ENCODE results near the gene ZGLP1.
"Not testable (repeated sequence)": the region's sequence is repeated elsewhere in the genome, so short reads cannot be mapped to it uniquely, and the experiment has no call there.

ZGLP1 gene

DNA sequence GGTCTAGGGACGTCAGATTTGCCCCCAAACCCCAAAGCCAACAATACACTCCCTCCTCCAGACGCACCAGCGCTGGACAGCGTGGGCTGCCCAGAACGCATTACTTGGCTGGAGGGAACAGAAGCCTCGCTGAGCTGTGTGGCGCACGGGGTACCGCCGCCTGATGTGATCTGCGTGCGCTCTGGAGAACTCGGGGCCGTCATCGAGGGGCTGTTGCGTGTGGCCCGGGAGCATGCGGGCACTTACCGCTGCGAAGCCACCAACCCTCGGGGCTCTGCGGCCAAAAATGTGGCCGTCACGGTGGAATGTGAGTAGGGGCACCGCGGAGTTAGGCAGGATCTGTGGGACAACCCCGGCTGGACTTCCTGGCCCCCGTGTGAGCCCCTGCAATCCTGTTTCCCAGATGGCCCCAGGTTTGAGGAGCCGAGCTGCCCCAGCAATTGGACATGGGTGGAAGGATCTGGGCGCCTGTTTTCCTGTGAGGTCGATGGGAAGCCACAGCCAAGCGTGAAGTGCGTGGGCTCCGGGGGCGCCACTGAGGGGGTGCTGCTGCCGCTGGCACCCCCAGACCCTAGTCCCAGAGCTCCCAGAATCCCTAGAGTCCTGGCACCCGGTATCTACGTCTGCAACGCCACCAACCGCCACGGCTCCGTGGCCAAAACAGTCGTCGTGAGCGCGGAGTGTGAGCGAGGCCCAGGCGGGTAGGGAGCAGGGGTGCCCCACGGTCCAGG lies 15.8 kb downstream of the ZGLP1 start:
- no peak for DNase-seq (ENCODE audit: low read depth)

DNA sequence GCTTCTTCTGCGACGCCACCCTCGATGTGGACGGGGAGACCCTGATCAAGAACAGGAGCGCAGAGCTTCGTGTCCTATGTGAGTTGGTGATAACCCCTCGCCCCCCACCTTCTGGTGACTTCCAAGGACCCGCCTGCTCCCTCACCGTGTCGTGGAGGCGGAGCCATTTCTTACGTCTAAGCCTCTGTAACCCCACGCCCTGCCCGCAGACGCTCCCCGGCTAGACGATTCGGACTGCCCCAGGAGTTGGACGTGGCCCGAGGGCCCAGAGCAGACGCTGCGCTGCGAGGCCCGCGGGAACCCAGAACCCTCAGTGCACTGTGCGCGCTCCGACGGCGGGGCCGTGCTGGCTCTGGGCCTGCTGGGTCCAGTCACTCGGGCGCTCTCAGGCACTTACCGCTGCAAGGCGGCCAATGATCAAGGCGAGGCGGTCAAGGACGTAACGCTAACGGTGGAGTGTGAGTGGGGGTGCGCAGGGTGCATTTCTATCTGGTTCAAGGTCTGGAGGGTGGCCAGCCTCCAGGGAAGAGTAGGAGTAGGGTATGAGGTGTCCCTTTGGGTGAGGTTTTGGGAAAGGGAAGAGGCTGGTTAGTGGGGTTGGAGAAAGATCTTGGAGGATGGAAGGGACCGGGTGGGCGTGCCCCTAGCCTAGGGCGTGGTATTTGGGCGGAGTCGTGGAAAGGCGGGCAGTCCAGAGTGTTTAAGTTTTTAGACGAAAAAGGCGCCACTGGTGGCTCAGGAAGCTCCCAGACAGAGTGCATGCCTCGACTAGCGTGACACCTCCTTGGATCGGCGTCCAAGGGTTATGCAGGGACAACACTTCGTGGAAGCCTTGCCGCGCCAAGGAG lies 16.6 kb downstream of the ZGLP1 start:
- no peak for DNase-seq (ENCODE audit: low read depth)

DNA sequence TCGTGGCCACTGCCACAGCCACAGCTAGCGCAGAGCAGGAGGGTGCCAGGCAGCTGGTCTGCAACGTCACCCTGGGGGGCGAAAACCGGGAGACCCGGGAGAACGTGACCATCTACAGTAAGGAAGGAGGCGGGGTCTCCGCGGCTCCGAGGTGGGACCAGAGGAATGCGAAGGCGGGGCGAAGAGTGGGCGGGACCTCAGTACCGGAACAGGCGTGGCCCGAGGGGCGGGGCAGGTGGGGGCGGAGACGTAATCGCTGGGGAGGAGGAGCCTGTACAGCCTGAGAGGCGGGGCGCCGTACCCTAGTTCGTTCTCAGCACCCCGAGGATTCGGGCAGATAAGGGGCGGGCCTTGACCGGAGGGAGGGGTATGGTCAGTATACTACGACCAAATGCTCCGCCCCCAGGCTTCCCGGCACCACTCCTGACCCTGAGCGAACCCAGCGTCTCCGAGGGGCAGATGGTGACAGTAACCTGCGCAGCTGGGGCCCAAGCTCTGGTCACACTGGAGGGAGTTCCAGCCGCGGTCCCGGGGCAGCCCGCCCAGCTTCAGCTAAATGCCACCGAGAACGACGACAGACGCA lies 17.3 kb downstream of the ZGLP1 start:
- DNase-seq (ENCODE audit: low read depth), result peak; percentile 53

DNA sequence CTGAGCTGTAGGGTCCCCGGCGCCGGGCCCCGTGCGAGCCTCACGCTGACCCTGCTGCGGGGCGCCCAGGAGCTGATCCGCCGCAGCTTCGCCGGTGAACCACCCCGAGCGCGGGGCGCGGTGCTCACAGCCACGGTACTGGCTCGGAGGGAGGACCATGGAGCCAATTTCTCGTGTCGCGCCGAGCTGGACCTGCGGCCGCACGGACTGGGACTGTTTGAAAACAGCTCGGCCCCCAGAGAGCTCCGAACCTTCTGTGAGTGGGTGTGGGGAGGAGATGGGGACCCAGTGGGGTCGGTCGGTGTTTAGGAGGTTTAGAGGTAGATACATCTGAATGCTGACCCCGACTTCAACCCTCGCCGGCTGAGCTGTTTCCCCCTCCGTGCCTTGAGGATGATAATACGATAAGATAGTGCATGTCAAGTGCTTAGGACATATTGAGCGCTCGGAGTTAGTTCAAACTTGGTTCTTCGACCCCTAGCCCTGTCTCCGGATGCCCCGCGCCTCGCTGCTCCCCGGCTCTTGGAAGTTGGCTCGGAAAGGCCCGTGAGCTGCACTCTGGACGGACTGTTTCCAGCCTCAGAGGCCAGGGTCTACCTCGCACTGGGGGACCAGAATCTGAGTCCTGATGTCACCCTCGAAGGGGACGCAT lies 17.9 kb downstream of the ZGLP1 start:
- no peak for DNase-seq (ENCODE audit: low read depth)

GRCh38 chr19:10290876-10291553 lies 18.6 kb downstream of the ZGLP1 start:
- DNase-seq (ENCODE audit: low read depth), result no peak

DNA sequence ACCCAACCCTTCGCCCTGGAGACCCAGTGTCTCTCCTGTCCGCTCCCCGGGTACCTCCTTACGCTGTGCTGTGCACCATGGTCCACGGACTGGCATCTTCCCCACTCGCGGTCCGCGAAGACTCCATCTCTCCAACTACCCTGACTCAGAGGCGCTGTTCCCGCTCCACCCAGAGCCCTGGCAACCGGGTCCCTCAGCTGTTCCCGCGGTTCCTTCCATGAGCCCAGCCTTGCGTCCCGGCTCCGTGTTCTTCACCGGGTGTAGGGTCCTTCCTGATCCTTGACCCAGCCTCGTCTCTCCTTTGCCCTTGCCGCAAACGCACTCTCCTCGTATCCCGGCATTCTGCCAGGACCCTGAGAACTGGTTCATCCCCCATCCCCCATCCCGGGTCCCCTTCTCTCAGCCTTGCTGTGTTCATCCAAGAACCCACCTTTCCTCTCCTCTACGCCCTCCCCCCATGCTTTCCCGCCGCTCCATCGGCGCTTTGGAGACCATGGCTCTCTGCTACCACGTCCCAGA lies 19.2 kb downstream of the ZGLP1 start:
- DNase-seq (ENCODE audit: low read depth), result no peak

- DNase-seq (ENCODE audit: low read depth), result no peak
Measured at GRCh38 chr19:10289836-10290356, 19.7 kb downstream of the ZGLP1 start, which contains the start of gene ICAM5. ICAM5 (plus strand) TSS chr19:10289952; CDS start chr19:10290044, 92 bp downstream.

- DNase-seq (ENCODE audit: low read depth), result peak; percentile 46
Measured at GRCh38 chr19:10289167-10289835, 20.3 kb downstream of the ZGLP1 start.

DNA sequence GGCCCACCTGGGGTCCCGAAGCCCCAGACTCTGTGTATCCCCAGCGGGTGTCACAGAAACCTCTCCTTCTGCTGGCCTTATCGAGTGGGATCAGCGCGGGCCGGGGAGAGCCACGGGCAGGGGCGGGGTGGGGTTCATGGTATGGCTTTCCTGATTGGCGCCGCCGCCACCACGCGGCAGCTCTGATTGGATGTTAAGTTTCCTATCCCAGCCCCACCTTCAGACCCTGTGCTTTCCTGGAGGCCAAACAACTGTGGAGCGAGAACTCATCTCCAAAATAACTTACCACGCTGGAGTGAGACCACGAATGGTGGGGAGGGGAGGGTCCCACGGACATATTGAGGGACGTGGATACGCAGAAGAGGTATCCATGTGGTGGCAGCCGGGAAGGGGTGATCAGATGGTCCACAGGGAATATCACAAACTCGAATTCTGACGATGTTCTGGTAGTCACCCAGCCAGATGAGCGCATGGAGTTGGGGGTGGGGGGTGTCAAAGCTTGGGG lies 20.9 kb downstream of the ZGLP1 start:
- DNase-seq (ENCODE audit: low read depth), result no peak

DNA sequence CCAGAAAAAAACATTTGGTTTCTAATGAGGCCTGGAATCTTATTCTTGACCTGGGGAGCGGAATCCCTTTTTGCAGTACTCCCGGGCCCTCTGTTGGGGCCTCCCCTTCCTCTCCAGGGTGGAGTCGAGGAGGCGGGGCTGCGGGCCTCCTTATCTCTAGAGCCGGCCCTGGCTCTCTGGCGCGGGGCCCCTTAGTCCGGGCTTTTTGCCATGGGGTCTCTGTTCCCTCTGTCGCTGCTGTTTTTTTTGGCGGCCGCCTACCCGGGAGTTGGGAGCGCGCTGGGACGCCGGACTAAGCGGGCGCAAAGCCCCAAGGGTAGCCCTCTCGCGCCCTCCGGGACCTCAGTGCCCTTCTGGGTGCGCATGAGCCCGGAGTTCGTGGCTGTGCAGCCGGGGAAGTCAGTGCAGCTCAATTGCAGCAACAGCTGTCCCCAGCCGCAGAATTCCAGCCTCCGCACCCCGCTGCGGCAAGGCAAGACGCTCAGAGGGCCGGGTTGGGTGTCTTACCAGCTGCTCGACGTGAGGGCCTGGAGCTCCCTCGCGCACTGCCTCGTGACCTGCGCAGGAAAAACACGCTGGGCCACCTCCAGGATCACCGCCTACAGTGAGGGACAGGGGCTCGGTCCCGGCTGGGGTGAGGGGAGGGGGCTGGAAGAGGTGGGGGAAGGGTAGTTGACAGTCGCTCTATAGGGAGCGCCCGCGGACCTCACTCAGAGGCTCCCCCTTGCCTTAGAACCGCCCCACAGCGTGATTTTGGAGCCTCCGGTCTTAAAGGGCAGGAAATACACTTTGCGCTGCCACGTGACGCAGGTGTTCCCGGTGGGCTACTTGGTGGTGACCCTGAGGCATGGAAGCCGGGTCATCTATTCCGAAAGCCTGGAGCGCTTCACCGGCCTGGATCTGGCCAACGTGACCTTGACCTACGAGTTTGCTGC lies 22.5 kb downstream of the ZGLP1 start, which contains the start of gene ICAM4:
Gene ICAM4, plus strand, starts transcription at position 153 of the 935 bp plus-strand sequence. Its CDS starts 58 bp downstream, at position 211.
- no peak for DNase-seq (ENCODE audit: low read depth)

GRCh38 chr19:10285393-10285792 lies 24.2 kb downstream of the ZGLP1 start:
- no peak for DNase-seq (ENCODE audit: low read depth)

GRCh38 chr19:10284960-10285278 lies 24.7 kb downstream of the ZGLP1 start:
- no peak for DNase-seq (ENCODE audit: low read depth)

DNA sequence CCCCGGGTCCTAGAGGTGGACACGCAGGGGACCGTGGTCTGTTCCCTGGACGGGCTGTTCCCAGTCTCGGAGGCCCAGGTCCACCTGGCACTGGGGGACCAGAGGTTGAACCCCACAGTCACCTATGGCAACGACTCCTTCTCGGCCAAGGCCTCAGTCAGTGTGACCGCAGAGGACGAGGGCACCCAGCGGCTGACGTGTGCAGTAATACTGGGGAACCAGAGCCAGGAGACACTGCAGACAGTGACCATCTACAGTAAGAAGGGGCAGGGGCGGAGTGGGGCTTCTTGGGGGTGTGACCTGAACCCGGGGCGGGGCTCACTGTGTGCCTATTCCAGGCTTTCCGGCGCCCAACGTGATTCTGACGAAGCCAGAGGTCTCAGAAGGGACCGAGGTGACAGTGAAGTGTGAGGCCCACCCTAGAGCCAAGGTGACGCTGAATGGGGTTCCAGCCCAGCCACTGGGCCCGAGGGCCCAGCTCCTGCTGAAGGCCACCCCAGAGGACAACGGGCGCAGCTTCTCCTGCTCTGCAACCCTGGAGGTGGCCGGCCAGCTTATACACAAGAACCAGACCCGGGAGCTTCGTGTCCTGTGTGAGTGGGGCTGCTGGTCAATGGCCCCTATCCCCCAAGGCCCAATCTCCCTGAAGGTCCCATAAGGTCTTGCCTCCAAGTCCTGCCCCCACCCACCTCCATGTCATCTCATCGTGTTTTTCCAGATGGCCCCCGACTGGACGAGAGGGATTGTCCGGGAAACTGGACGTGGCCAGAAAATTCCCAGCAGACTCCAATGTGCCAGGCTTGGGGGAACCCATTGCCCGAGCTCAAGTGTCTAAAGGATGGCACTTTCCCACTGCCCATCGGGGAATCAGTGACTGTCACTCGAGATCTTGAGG lies 25.3 kb downstream of the ZGLP1 start:
- no peak for DNase-seq (ENCODE audit: low read depth)

DNA sequence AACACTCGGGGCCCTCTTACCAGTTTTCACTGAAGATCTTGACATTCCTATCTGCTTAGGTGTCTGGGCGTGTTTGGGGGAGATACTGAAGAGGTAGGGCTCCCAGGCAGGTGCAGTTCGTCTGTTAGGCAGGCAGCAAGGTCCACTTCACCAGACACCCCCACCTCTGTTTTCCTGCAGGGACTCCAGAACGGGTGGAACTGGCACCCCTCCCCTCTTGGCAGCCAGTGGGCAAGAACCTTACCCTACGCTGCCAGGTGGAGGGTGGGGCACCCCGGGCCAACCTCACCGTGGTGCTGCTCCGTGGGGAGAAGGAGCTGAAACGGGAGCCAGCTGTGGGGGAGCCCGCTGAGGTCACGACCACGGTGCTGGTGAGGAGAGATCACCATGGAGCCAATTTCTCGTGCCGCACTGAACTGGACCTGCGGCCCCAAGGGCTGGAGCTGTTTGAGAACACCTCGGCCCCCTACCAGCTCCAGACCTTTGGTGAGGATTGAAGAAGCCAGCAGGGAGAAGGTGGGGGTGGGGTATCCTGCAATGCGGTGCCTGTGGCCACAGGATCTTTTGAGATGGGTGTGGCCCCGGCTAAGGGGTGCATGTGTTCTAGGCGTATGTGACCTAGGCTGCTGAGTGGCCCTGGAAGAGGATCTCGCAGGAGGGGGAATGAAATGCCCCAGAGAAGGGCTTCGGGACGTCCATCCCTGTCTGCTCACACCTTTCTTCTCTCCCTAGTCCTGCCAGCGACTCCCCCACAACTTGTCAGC lies 26.1 kb downstream of the ZGLP1 start:
- DNase-seq (ENCODE audit: low read depth), result no peak

- not testable (repeated sequence) for DNase-seq (ENCODE audit: low read depth)
Measured at GRCh38 chr19:10282043-10282442, 27.6 kb downstream of the ZGLP1 start.

- no peak for DNase-seq (ENCODE audit: low read depth)
Measured at GRCh38 chr19:10279737-10280442, 29.7 kb downstream of the ZGLP1 start.

DNA sequence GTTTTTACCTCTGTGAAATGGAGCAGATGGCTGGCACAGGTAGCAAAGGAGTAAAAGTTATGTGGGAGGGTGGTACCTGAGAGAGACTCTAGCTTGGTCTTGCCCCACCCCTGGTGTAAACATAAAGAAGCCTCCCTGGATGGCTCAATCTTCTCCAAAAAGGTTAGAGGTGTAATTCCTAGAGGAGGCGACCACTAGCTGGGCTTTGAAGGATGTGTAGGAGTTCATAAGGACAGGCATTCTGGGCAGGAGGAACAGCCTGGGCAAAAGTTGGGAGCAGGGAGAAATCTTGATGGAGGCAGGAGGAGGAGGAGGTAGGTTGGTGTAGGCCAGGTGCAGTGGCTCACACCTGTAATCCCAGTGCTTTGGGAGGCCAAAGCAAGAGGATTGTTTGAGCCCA lies 30.7 kb downstream of the ZGLP1 start:
- DNase-seq (ENCODE audit: low read depth), result no peak
